ENCODE results near the gene ZMYND11.

DNA sequence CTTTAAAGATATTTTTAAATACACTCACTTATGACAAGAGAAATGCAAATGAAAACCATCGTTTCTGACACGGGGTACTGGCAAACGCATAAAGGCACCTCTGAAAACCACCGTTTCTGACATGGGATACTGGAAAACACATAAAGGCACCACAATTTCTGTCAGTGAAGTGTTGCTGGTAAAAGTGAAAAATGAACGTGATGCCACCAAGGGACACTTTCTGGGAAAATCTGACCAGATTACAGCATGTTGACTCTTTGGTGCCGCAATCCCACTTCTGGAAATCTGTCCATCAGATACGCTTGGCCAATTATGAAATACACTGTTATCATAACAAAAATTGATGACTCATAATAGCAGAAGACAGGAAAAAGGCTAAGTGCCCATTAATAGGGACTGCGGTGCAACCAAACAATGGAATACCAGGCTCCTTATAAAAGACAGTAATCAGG is 131.7 kb downstream of the ZMYND11 start:
- no peak for TF ChIP-seq POLR2AphosphoS5 (IDR thresholded peaks at IDR 0.05; ENCODE audit: low read depth, low read length)
- TF ChIP-seq POLR2A (IDR thresholded peaks at IDR 0.05; ENCODE audit: low read depth, low read length), result no peak

All from GM12892 (cell line).